Astrocyte (in vitro differentiated cells and primary cell): ENCODE data around the gene SWT1. TPM values are rescaled to one million over a fixed set of nuclear protein-coding genes. Genes with fewer than 3 reads are reported as not detected.

Source experiments
- DNase-seq: peaks from one replicate; pipeline ENCODE4 v3.0.0-alpha.2; 2010; ENCODE audit warnings: low read depth
- FAIRE-seq: peaks from 2 replicates; lab custom pipeline; 2011; peaks lifted over from hg19 to GRCh38; lab: Jason Lieb, UNC
- H2AFZ ChIP-seq: 2 replicates; pipeline ENCODE4 v1.6.0; 2012; ENCODE audit warnings: low read depth, low read length, inconsistent platforms
- H3K27ac ChIP-seq: 2 replicates; pipeline ENCODE4 v1.5.1; 2011; ENCODE audit warnings: low read depth, low read length, inconsistent platforms
- H3K27me3 ChIP-seq: 2 replicates; pipeline ENCODE4 v1.6.0; 2011; ENCODE audit warnings: low read length, inconsistent platforms; ENCODE audit not compliant: insufficient read depth
- H3K36me3 ChIP-seq: 2 replicates; pipeline ENCODE4 v1.5.1; 2011; ENCODE audit warnings: low read length, inconsistent platforms; ENCODE audit not compliant: insufficient read depth
- H3K4me1 ChIP-seq: 2 replicates; pipeline ENCODE4 v1.5.1; 2011; ENCODE audit warnings: low read length, inconsistent platforms; ENCODE audit not compliant: insufficient read depth
- H3K4me2 ChIP-seq: 2 replicates; pipeline ENCODE4 v1.6.0; 2012; ENCODE audit warnings: low read length, inconsistent platforms
- H3K4me3 ChIP-seq: 2 replicates; pipeline ENCODE4 v1.5.1; 2011; ENCODE audit warnings: low read depth, mild to moderate bottlenecking, low read length, inconsistent platforms; ENCODE audit not compliant: insufficient read depth
- H3K79me2 ChIP-seq: 2 replicates; pipeline ENCODE4 v1.6.0; 2012; ENCODE audit warnings: mild to moderate bottlenecking, low read length, inconsistent platforms; ENCODE audit not compliant: insufficient read depth
- H3K9ac ChIP-seq: 2 replicates; pipeline ENCODE4 v1.6.0; 2012; ENCODE audit warnings: mild to moderate bottlenecking, low read length, inconsistent platforms
- H3K9me3 ChIP-seq: 2 replicates; pipeline ENCODE4 v1.5.1; 2012; ENCODE audit warnings: low read depth, mild to moderate bottlenecking, low read length, inconsistent platforms; ENCODE audit not compliant: insufficient read depth
- H4K20me1 ChIP-seq: 2 replicates; pipeline ENCODE4 v1.6.0; 2012; ENCODE audit warnings: low read length, inconsistent platforms; ENCODE audit not compliant: insufficient read depth
- H3K27ac Mint-ChIP-seq: one replicate; pipeline ENCODE4 v1.8.0; 2021; ENCODE audit warnings: mild to moderate bottlenecking, mixed read lengths; ENCODE audit not compliant: unreplicated experiment
- H3K27me3 Mint-ChIP-seq: one replicate; pipeline ENCODE4 v1.8.0; 2021; ENCODE audit warnings: low read depth, mixed read lengths; ENCODE audit not compliant: unreplicated experiment
- H3K36me3 Mint-ChIP-seq: one replicate; pipeline ENCODE4 v1.8.0; 2021; ENCODE audit warnings: low read depth, mixed read lengths; ENCODE audit not compliant: unreplicated experiment
- H3K4me1 Mint-ChIP-seq: one replicate; pipeline ENCODE4 v1.8.0; 2021; ENCODE audit warnings: low read depth, mixed read lengths; ENCODE audit not compliant: unreplicated experiment
- H3K4me3 Mint-ChIP-seq: one replicate; pipeline ENCODE4 v1.8.0; 2021; ENCODE audit warnings: mild to moderate bottlenecking, moderate library complexity, mixed read lengths; ENCODE audit not compliant: unreplicated experiment
- H3K9me3 Mint-ChIP-seq: one replicate; pipeline ENCODE4 v1.8.0; 2021; ENCODE audit warnings: mild to moderate bottlenecking, mixed read lengths; ENCODE audit not compliant: unreplicated experiment
- EZH2 ChIP-seq: IDR thresholded peaks from 2 replicates; pipeline ENCODE4 v1.6.1; 2012; ENCODE audit warnings: mild to moderate bottlenecking, low read length, inconsistent platforms; ENCODE audit not compliant: insufficient read depth
- total RNA-seq: library from RNA; stranded (reverse); gene quantifications from 2 replicates; pipeline ENCODE4 v1.2.1, GENCODE V29; 2021
- TF ChIP-seq, protein P1 (sequence below): IDR thresholded peaks from 2 replicates; pipeline ENCODE4 v1.5.1; 2011; ENCODE audit warnings: low read depth, mild to moderate bottlenecking, inconsistent platforms, low read length, moderate library complexity; ENCODE audit not compliant: insufficient read depth

Gene SWT1
- total RNA-seq, 1 donor from 2014 or later = 5.4 TPM

DNA sequence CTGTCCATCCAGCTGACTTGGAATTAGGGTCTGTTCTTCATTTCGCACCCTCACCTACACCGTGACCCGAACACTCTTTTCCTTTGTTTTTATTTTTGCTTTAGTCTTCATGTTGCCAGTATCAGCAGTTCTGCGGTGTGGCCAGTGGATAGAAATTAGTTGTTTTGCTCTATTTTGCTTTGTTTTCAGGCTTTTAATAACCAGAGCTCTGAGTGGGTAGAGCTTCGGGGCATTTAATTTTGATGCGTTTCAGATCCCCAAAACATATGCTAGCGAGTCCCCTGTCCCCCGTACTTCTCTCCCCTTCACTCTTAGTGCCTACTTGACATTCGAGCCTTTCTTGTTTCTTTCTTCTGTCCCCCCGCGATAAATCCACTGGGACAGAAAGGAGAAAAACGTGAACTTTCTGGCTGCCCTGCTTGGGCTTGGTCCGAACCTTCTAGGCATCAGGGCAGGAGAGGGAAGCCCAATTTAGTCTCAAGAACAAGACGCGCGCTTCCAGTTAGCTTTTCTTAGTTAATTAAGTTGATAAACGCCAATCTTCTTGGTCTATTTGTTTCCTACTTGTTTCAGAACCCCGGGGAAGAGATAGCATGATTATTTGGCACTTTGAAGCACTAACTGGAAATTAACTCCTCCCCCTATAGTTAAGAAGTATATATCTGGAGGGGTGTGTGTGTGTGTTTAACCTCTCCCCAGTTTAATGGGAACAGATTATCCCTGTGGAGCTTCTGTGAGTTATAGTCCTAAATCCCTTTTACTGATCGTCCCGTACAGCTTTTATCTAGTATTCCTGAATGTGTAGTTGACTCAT is 839 bp downstream of the SWT1 start:
- Histone ChIP-seq H3K79me2 (peaks cover 26% of the 10 kb centered on the region), H3K9me3 (no peaks in the 10 kb centered on the region), H3K9ac (peak overlapping the region; percentile 97), H4K20me1 (no peaks in the 10 kb centered on the region), H3K4me3 (peak overlapping the region; percentile 99), H3K4me1 (peaks cover 8% of the 10 kb centered on the region), H3K27ac (peak overlapping the region; percentile 94), H3K27me3 (no peaks in the 10 kb centered on the region), H3K36me3 (no peaks in the 10 kb centered on the region), H2AFZ (peak overlapping the region; percentile 92), H3K4me2 (peak overlapping the region; percentile 98)
- Mint-ChIP-seq H3K27ac (peak overlapping the region; percentile 91), H3K4me1 (peaks cover 9% of the 10 kb centered on the region), H3K4me3 (peak overlapping the region; percentile 96), H3K9me3 (no peaks in the 10 kb centered on the region), H3K27me3 (no peaks in the 10 kb centered on the region), H3K36me3 (no peaks in the 10 kb centered on the region)
- DNase-seq (no peak), FAIRE-seq (no peak)
- TF ChIP-seq EZH2 = no peak
- TF ChIP-seq, protein P1, sequence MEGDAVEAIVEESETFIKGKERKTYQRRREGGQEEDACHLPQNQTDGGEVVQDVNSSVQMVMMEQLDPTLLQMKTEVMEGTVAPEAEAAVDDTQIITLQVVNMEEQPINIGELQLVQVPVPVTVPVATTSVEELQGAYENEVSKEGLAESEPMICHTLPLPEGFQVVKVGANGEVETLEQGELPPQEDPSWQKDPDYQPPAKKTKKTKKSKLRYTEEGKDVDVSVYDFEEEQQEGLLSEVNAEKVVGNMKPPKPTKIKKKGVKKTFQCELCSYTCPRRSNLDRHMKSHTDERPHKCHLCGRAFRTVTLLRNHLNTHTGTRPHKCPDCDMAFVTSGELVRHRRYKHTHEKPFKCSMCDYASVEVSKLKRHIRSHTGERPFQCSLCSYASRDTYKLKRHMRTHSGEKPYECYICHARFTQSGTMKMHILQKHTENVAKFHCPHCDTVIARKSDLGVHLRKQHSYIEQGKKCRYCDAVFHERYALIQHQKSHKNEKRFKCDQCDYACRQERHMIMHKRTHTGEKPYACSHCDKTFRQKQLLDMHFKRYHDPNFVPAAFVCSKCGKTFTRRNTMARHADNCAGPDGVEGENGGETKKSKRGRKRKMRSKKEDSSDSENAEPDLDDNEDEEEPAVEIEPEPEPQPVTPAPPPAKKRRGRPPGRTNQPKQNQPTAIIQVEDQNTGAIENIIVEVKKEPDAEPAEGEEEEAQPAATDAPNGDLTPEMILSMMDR = no peak

- peaks cover 9% of the 10 kb centered on the region for H3K4me1 Mint-ChIP-seq
- DNase-seq = no peak
- no peaks in the 10 kb centered on the region for H3K27me3 ChIP-seq
- no peak overlapping the region for H3K27ac ChIP-seq
- H3K4me3 ChIP-seq = no peak overlapping the region
- no peak overlapping the region for H2AFZ ChIP-seq
- H3K9ac ChIP-seq = no peak overlapping the region
- no peak overlapping the region for H3K27ac Mint-ChIP-seq
- H3K36me3 Mint-ChIP-seq = no peaks in the 10 kb centered on the region
- H4K20me1 ChIP-seq = no peaks in the 10 kb centered on the region
- H3K9me3 ChIP-seq = no peaks in the 10 kb centered on the region
- peaks cover 26% of the 10 kb centered on the region for H3K79me2 ChIP-seq
- H3K27me3 Mint-ChIP-seq = no peaks in the 10 kb centered on the region
- H3K36me3 ChIP-seq = no peaks in the 10 kb centered on the region
- peak overlapping the region; percentile 58 for H3K4me3 Mint-ChIP-seq
- no peak overlapping the region for H3K4me2 ChIP-seq
- TF ChIP-seq, protein P1 = no peak
- TF ChIP-seq EZH2 = no peak
- H3K9me3 Mint-ChIP-seq = no peaks in the 10 kb centered on the region
- FAIRE-seq = no peak
- H3K4me1 ChIP-seq = peaks cover 8% of the 10 kb centered on the region
Observed at GRCh38 chr1:185158800-185159199, 1.8 kb downstream of the SWT1 start.

- Mint-ChIP-seq H3K9me3 (no peaks in the 10 kb centered on the region), H3K4me3 (no peak overlapping the region), H3K27ac (no peak overlapping the region), H3K4me1 (peaks cover 9% of the 10 kb centered on the region), H3K36me3 (peaks cover 3% of the 10 kb centered on the region), H3K27me3 (no peaks in the 10 kb centered on the region)
- H4K20me1 ChIP-seq = no peaks in the 10 kb centered on the region
- peaks cover 8% of the 10 kb centered on the region for H3K4me1 ChIP-seq
- peak overlapping the region; percentile 15 for H3K4me2 ChIP-seq
- no peak for TF ChIP-seq EZH2
- TF ChIP-seq, protein P1 = no peak
- H3K9me3 ChIP-seq = no peaks in the 10 kb centered on the region
- no peaks in the 10 kb centered on the region for H3K27me3 ChIP-seq
- peaks cover 21% of the 10 kb centered on the region for H3K79me2 ChIP-seq
- no peak overlapping the region for H3K4me3 ChIP-seq
- peak; percentile 32 for DNase-seq
- H3K36me3 ChIP-seq = no peaks in the 10 kb centered on the region
- no peak for FAIRE-seq
- no peak overlapping the region for H2AFZ ChIP-seq
- no peak overlapping the region for H3K9ac ChIP-seq
- no peak overlapping the region for H3K27ac ChIP-seq
Observed at GRCh38 chr1:185159966-185160365, 3.0 kb downstream of the SWT1 start.
